Measurements from ENCODE around the gene RCBTB1.

DNA sequence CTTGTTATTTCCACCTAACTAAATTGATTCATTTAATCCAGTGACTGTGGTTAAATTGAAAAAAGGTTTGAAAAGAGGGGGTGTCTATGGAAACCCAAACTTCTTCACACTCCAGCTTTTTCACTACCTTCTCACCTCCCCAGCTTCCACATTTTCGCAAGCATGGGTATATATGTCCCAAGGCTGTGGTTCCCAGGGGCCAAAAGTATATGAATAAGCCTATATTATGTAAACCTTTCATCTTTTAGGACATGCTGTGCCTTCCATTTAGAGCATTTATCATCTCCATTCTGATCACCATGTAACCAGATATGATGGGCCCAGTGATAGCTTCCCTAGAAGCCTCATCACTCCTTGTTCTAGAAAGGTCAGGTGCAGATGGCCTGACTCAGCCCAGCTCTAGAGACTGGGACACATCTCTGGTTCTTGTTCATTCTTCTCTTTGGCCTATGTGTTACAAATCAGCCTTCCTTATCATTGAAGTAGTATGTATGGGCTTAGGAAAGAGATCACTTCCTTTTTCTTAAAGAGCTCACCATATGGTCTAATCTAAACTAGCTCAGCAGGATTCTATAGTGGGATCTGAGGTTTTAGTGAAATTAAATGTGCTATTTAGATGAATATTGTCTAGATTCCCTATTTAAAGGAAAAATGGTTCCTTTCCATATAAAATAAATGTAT is 23.4 kb upstream of the RCBTB1 start:
- TF ChIP-seq, protein P1, sequence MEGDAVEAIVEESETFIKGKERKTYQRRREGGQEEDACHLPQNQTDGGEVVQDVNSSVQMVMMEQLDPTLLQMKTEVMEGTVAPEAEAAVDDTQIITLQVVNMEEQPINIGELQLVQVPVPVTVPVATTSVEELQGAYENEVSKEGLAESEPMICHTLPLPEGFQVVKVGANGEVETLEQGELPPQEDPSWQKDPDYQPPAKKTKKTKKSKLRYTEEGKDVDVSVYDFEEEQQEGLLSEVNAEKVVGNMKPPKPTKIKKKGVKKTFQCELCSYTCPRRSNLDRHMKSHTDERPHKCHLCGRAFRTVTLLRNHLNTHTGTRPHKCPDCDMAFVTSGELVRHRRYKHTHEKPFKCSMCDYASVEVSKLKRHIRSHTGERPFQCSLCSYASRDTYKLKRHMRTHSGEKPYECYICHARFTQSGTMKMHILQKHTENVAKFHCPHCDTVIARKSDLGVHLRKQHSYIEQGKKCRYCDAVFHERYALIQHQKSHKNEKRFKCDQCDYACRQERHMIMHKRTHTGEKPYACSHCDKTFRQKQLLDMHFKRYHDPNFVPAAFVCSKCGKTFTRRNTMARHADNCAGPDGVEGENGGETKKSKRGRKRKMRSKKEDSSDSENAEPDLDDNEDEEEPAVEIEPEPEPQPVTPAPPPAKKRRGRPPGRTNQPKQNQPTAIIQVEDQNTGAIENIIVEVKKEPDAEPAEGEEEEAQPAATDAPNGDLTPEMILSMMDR (conservative IDR thresholded peaks at IDR 0.05), result no peak
- no peak for TF ChIP-seq ZFX (IDR thresholded peaks at IDR 0.05)

Data from C4-2B (cell line).